ENCODE data around the gene SPIRE2.

SPIRE2 gene

GRCh38 chr16:89881368-89881730 is 53.1 kb downstream of the SPIRE2 start:
- no peak for TF ChIP-seq EZH2phosphoT487 (IDR thresholded peaks at IDR 0.05; ENCODE audit: low read depth)
- no peak for TF ChIP-seq CTCF (IDR thresholded peaks at IDR 0.05; ENCODE audit: low read depth, low read length)
- H3K9me3 ChIP-seq (ENCODE audit: insufficient read depth, low read length): no peaks in the 10 kb centered on the region
- no peak overlapping the region for H2AFZ ChIP-seq (ENCODE audit: low read depth, low read length)
- peaks cover 55% of the 10 kb centered on the region for H3K79me2 ChIP-seq (ENCODE audit: low read length)
- no peaks in the 10 kb centered on the region for H3K4me1 ChIP-seq (ENCODE audit: low read length)
- H3K27ac ChIP-seq (ENCODE audit: low read length): no peak overlapping the region
- no peak overlapping the region for H3K9ac ChIP-seq (ENCODE audit: low read length)
- no peak overlapping the region for H3K4me2 ChIP-seq (ENCODE audit: low read length)
- H3K4me3 ChIP-seq (ENCODE audit: low read length): no peak overlapping the region
- no peaks in the 10 kb centered on the region for H3K27me3 ChIP-seq (ENCODE audit: low read depth, low read length)
- H4K20me1 ChIP-seq (ENCODE audit: insufficient read depth, low read length): peaks cover 14% of the 10 kb centered on the region
- H3K36me3 ChIP-seq (replicated peaks; ENCODE audit: low read depth, low read length): peaks cover 44% of the 10 kb centered on the region

DNA sequence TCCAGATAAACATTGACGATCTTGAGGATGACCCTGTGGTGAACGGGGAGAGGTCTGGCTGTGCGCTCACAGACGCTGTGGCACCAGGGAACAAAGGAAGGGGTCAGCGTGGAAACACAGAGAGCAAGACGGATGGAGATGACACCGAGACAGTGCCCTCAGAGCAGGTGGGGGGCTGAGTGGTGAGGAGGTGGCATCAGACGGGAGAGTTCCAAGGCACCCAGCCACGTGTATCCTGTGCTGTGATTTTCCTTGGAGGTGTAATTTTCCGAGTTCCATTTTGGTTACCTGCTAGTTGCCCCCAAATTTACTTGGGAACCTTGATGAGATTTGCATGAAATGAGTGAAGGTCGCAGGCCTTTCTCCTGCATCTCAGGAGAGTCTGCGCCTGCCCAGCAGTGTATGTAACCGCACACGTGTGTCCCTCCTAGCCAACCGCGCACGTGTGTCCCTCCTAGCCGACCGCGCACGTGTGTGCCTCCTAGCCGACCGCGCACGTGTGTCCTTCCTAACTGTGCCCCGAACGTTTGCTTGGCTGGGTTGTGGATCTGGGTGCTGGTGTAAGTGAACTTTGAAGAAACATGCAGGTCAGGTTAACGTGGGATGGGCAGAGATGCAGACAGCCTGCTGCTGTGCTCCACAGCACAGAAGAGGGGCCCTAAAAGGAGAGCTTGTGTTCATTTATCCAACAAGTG is 55.2 kb downstream of the SPIRE2 start:
- no peak overlapping the region for H3K27ac ChIP-seq (ENCODE audit: low read length)
- H3K27me3 ChIP-seq (ENCODE audit: low read depth, low read length): no peaks in the 10 kb centered on the region
- H3K9me3 ChIP-seq (ENCODE audit: insufficient read depth, low read length): no peaks in the 10 kb centered on the region
- H3K79me2 ChIP-seq (ENCODE audit: low read length): peaks cover 37% of the 10 kb centered on the region
- no peak overlapping the region for H3K4me2 ChIP-seq (ENCODE audit: low read length)
- no peak overlapping the region for H2AFZ ChIP-seq (ENCODE audit: low read depth, low read length)
- H3K9ac ChIP-seq (ENCODE audit: low read length): no peak overlapping the region
- no peak overlapping the region for H3K4me3 ChIP-seq (ENCODE audit: low read length)
- H4K20me1 ChIP-seq (ENCODE audit: insufficient read depth, low read length): peaks cover 14% of the 10 kb centered on the region
- TF ChIP-seq CTCF (IDR thresholded peaks at IDR 0.05; ENCODE audit: low read depth, low read length): no peak
- no peak for TF ChIP-seq EZH2phosphoT487 (IDR thresholded peaks at IDR 0.05; ENCODE audit: low read depth)
- peaks cover 46% of the 10 kb centered on the region for H3K36me3 ChIP-seq (replicated peaks; ENCODE audit: low read depth, low read length)
- H3K4me1 ChIP-seq (ENCODE audit: low read length): no peaks in the 10 kb centered on the region

- Histone ChIP-seq H3K9me3 (ENCODE audit: insufficient read depth, low read length) (no peaks in the 10 kb centered on the region), H3K79me2 (ENCODE audit: low read length) (peaks cover 32% of the 10 kb centered on the region), H3K4me3 (ENCODE audit: low read length) (no peak overlapping the region), H3K4me1 (ENCODE audit: low read length) (no peaks in the 10 kb centered on the region), H3K27me3 (ENCODE audit: low read depth, low read length) (no peaks in the 10 kb centered on the region), H2AFZ (ENCODE audit: low read depth, low read length) (no peak overlapping the region), H3K27ac (ENCODE audit: low read length) (no peak overlapping the region), H3K4me2 (ENCODE audit: low read length) (no peak overlapping the region), H4K20me1 (ENCODE audit: insufficient read depth, low read length) (peaks cover 14% of the 10 kb centered on the region), H3K9ac (ENCODE audit: low read length) (no peak overlapping the region), H3K36me3 (replicated peaks; ENCODE audit: low read depth, low read length) (peaks cover 42% of the 10 kb centered on the region)
- TF ChIP-seq EZH2phosphoT487 (IDR thresholded peaks at IDR 0.05; ENCODE audit: low read depth) (no peak), CTCF (IDR thresholded peaks at IDR 0.05; ENCODE audit: low read depth, low read length) (no peak)
These were observed 55.8 kb downstream of the SPIRE2 start for GRCh38 chr16:89884041-89884421.

- H3K4me2 ChIP-seq (ENCODE audit: low read length): no peak overlapping the region
- H3K9me3 ChIP-seq (ENCODE audit: insufficient read depth, low read length): no peaks in the 10 kb centered on the region
- H3K4me3 ChIP-seq (ENCODE audit: low read length): no peak overlapping the region
- TF ChIP-seq EZH2phosphoT487 (IDR thresholded peaks at IDR 0.05; ENCODE audit: low read depth): no peak
- no peak for TF ChIP-seq CTCF (IDR thresholded peaks at IDR 0.05; ENCODE audit: low read depth, low read length)
- H3K4me1 ChIP-seq (ENCODE audit: low read length): no peaks in the 10 kb centered on the region
- no peak overlapping the region for H3K27ac ChIP-seq (ENCODE audit: low read length)
- no peak overlapping the region for H3K9ac ChIP-seq (ENCODE audit: low read length)
- H4K20me1 ChIP-seq (ENCODE audit: insufficient read depth, low read length): peaks cover 11% of the 10 kb centered on the region
- no peak overlapping the region for H2AFZ ChIP-seq (ENCODE audit: low read depth, low read length)
- H3K27me3 ChIP-seq (ENCODE audit: low read depth, low read length): no peaks in the 10 kb centered on the region
- peaks cover 6% of the 10 kb centered on the region; the same call in 1 of the 2 replicates for H3K79me2 ChIP-seq (ENCODE audit: low read length)
- H3K36me3 ChIP-seq (replicated peaks; ENCODE audit: low read depth, low read length): peaks cover 46% of the 10 kb centered on the region
These were observed 59.0 kb downstream of the SPIRE2 start for GRCh38 chr16:89887243-89887642.

All from OCI-LY3 (cell line).